DND-41 (cell line): ENCODE measurements around the gene SLC25A45.
A peak's percentile ranks its signal among the peaks of the same experiment; 100 is the strongest.
"Not testable (repeated sequence)": the region's sequence is repeated elsewhere in the genome, so short reads cannot be mapped to it uniquely, and the experiment has no call there.

Source experiments
- ATAC-seq: fragments of 200-7000 bp; cut with Tn5 transposase; 3 replicates; pipeline ENCODE4 v1.9.1; 2021; ENCODE audit warnings: low read depth; ENCODE audit not compliant: insufficient read depth
- DNase-seq: peaks from one replicate; pipeline ENCODE4 v3.0.0-alpha.2; 2020
- H2AFZ ChIP-seq: 2 replicates; pipeline ENCODE4 v1.6.0; 2012; ENCODE audit warnings: low read depth, low read length
- H3K27ac ChIP-seq: 2 replicates; pipeline ENCODE4 v1.5.1; 2012; ENCODE audit warnings: low read length, inconsistent platforms
- H3K27me3 ChIP-seq: fragments of 200-600 bp; sonication (generic); 2 replicates; pipeline ENCODE4 v1.6.0; 2012; ENCODE audit warnings: low read length, mild to moderate bottlenecking, inconsistent platforms; ENCODE audit not compliant: insufficient read depth, poor library complexity
- H3K36me3 ChIP-seq: 2 replicates; pipeline ENCODE4 v1.5.1; 2012; ENCODE audit warnings: low read length, inconsistent platforms; ENCODE audit not compliant: insufficient read depth
- H3K4me1 ChIP-seq: 2 replicates; pipeline ENCODE4 v1.5.1; 2012; ENCODE audit warnings: mild to moderate bottlenecking, low read length; ENCODE audit not compliant: insufficient read depth
- H3K4me2 ChIP-seq: 2 replicates; pipeline ENCODE4 v1.6.0; 2012; ENCODE audit warnings: mild to moderate bottlenecking, moderate library complexity, low read length, inconsistent platforms; ENCODE audit not compliant: insufficient read depth
- H3K4me3 ChIP-seq, 2 experiments: fragments of 200-600 bp in 1 of 2; shearing (Covaris generic) in 1 of 2; 2 replicates each; pipeline ENCODE4 v1.5.1; 2012 to 2016; ENCODE audit warnings: inconsistent platforms in 2 of 2, low read length in 2 of 2, mild to moderate bottlenecking in 2 of 2, low read depth in 1 of 2, moderate library complexity in 1 of 2
- H3K79me2 ChIP-seq: 2 replicates; pipeline ENCODE4 v1.6.0; 2012; ENCODE audit warnings: low read length, inconsistent platforms; ENCODE audit not compliant: insufficient read depth
- H3K9ac ChIP-seq: 2 replicates; pipeline ENCODE4 v1.6.0; 2012; ENCODE audit warnings: low read depth, mild to moderate bottlenecking, inconsistent platforms, low read length, moderate library complexity
- H3K9me3 ChIP-seq: 2 replicates; pipeline ENCODE4 v1.5.1; 2012; ENCODE audit warnings: low read length, moderate library complexity, mild to moderate bottlenecking, inconsistent platforms; ENCODE audit not compliant: insufficient read depth, severe bottlenecking
- H4K20me1 ChIP-seq: 2 replicates; pipeline ENCODE4 v1.6.0; 2012; ENCODE audit warnings: low read length; ENCODE audit not compliant: insufficient read depth
- EZH2 ChIP-seq: IDR thresholded peaks from 3 replicates; pipeline ENCODE4 v1.6.1; 2012; ENCODE audit warnings: borderline replicate concordance, low read depth, mild to moderate bottlenecking, moderate library complexity, low read length, inconsistent platforms; ENCODE audit not compliant: severe bottlenecking
- TF ChIP-seq, protein P1 (sequence below): IDR thresholded peaks from 2 replicates; pipeline ENCODE4 v1.5.1; 2012; ENCODE audit warnings: borderline replicate concordance, low read length, moderate library complexity, mild to moderate bottlenecking; ENCODE audit not compliant: poor library complexity, severe bottlenecking; ENCODE audit errors: extremely low read depth

SLC25A45 gene

DNA sequence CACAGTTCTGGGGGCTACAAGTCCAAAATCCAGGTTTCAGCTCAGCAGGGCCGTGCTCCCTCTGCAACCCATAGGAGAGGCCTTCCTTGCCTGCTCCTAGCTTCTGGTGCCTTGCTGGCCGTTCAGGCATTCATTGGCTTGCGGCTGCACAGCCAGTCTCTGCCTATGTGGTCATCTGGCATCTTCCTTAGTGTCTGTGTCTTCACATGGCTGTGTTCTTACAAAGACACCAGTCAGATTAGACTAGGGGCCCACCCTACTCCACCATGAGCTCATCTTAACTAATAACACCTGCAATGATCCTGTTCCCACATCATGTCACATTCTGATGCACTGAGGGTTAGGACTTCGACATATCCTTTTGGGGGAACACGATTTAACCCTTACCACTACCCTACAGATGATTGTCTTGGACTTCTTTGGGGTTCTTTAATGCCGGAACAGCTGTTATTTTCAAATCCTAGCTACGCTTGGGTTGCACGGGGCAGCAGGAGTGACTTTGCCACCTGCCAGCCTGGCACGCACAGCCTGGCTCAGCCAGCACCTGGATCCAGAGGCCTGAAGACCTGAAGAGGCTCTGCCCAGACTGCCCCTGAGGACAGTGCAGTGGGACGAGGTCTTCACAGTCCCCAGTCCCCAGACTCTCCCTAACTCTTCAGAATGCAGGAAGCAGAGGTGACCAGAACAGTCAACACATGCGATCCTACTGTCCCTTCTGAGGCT, 32.5 kb upstream of the SLC25A45 start:
- Histone ChIP-seq H3K4me3 (no peak overlapping the region), H3K9ac (no peak overlapping the region), H3K27me3 (no peaks in the 10 kb centered on the region), H4K20me1 (no peaks in the 10 kb centered on the region), H3K4me2 (no peak overlapping the region), H3K9me3 (no peaks in the 10 kb centered on the region), H3K4me1 (peaks cover 43% of the 10 kb centered on the region), H3K79me2 (peaks cover 36% of the 10 kb centered on the region), H3K27ac (0 out of 2 replicates have a peak overlapping the region, but pooled peaks have one; percentile 2), H3K36me3 (peaks cover 29% of the 10 kb centered on the region), H2AFZ (no peak overlapping the region)
- DNase-seq (no peak), ATAC-seq (no peak)
- TF ChIP-seq, protein P1, sequence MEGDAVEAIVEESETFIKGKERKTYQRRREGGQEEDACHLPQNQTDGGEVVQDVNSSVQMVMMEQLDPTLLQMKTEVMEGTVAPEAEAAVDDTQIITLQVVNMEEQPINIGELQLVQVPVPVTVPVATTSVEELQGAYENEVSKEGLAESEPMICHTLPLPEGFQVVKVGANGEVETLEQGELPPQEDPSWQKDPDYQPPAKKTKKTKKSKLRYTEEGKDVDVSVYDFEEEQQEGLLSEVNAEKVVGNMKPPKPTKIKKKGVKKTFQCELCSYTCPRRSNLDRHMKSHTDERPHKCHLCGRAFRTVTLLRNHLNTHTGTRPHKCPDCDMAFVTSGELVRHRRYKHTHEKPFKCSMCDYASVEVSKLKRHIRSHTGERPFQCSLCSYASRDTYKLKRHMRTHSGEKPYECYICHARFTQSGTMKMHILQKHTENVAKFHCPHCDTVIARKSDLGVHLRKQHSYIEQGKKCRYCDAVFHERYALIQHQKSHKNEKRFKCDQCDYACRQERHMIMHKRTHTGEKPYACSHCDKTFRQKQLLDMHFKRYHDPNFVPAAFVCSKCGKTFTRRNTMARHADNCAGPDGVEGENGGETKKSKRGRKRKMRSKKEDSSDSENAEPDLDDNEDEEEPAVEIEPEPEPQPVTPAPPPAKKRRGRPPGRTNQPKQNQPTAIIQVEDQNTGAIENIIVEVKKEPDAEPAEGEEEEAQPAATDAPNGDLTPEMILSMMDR: no peak
- no peak for TF ChIP-seq EZH2

DNA sequence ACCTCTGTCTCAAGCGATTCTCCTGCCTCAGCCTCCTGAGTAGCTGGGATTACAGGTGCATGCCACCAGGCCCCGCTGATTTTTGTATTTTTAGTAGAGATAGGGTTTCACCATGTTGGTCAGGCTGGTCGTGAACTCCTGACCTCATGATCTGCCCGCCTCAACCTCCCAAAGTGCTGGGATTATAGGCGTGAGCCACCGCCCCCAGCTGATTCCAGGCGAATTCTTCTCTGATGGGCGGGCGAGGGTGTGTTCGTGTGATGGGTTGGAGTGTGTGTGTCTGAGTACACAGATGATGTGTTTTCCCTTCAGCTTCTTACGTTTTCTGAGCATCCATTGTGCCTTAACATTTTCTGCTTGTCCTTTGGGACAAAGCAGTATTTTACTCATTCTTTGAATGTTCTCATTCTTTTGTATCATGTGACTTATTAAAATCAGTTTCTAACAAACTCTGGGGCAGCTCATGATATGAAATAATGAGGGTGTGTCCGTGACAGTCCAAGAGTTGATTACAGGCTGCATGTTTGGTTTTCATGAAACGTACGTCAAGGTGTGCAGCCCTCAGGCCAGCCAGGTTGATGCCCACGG, 30.7 kb upstream of the SLC25A45 start:
- H3K4me2 ChIP-seq, DNase-seq, H3K27me3 ChIP-seq, H3K4me3 ChIP-seq, H3K27ac ChIP-seq, H3K9ac ChIP-seq, H3K9me3 ChIP-seq, H2AFZ ChIP-seq, ATAC-seq, H4K20me1 ChIP-seq: not testable (repeated sequence)
- H3K79me2 ChIP-seq: peaks cover 19% of the 10 kb centered on the region
- H3K4me1 ChIP-seq: peaks cover 25% of the 10 kb centered on the region
- H3K36me3 ChIP-seq: peaks cover 45% of the 10 kb centered on the region

DNA sequence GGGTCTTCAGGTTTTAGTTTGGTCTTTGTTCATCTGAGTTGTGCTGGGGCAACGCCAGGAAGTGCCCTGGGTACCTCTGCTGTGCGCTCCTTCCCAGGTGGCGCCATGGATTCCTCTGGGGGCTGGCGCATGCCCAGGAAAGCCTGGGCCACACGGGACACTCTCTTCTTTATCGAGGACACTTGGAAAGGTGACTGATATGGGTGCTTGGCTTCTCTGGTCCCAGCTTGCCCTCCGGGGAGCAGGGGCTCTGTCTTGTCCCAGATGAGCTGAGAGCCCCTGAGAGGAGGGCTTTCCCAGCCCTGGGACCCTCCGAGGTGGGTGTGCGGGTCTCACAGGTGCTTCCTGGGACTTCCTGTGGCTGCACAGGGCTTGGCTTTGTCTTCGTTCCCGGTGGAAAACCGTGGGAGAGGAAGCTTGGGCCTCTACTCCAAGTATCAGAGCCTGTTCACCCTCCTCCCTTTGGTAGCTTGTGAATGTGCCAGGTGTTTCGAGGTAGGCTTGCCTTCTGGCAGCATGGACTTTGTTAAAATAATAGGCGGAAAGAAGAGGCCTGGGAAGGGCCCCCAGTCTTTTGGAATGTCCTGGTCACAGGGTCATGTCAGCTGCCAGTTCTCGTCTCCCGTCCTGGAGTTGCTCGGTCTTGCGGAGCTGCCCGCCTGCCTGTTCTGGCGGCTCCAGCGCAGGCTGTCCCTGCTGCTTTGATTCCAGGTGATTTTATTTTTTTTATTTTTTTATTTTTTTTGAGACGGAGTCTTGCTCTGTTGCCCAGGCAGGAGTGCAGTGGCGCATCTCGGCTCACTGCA, 30.0 kb upstream of the SLC25A45 start:
- Histone ChIP-seq H4K20me1 (no peaks in the 10 kb centered on the region), H3K27me3 (no peaks in the 10 kb centered on the region), H3K9me3 (no peaks in the 10 kb centered on the region), H3K4me3 (no peak overlapping the region), H2AFZ (no peak overlapping the region), H3K27ac (no peak overlapping the region), H3K79me2 (peaks cover 12% of the 10 kb centered on the region), H3K9ac (no peak overlapping the region), H3K36me3 (peaks cover 47% of the 10 kb centered on the region), H3K4me1 (peaks cover 18% of the 10 kb centered on the region), H3K4me2 (no peak overlapping the region)
- DNase-seq (no peak), ATAC-seq (no peak)
- TF ChIP-seq, protein P1: no peak
- no peak for TF ChIP-seq EZH2

DNA sequence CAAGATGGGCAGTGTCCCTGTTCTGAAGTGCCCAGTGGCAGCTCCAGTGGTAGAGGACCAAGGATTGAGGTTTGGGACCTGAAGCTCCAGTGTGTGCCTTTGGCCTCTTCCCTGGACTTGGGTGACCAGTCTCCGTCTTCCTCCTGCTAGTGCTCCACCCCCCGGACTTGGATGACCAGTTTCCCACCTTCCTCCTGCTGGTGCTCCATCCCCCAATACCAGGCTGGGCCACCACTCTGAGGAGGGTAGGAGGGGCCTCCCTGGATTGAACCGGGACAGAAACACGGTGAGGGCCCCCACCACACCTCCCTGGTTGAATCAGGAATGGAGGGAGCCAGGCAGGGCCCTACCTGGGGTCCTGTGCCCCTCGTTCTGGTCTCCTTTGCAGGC, 29.2 kb upstream of the SLC25A45 start:
- Histone ChIP-seq H2AFZ (no peak overlapping the region), H3K27me3 (no peaks in the 10 kb centered on the region), H3K79me2 (peaks cover 4% of the 10 kb centered on the region), H3K27ac (no peak overlapping the region), H3K9me3 (no peaks in the 10 kb centered on the region), H3K36me3 (peaks cover 50% of the 10 kb centered on the region), H4K20me1 (no peaks in the 10 kb centered on the region), H3K4me2 (no peak overlapping the region), H3K9ac (no peak overlapping the region), H3K4me1 (peaks cover 10% of the 10 kb centered on the region), H3K4me3 (no peak overlapping the region)
- TF ChIP-seq, protein P1: no peak
- no peak for TF ChIP-seq EZH2
- DNase-seq (no peak), ATAC-seq (no peak)
